H1 (cell line): ENCODE results near the gene DDR2. TPM values are rescaled to one million over a fixed set of nuclear protein-coding genes. Genes with fewer than 3 reads are reported as not detected.

ENCODE experiments used
- EZH2 ChIP-seq: fragments of 200-600 bp; sonication (generic); IDR thresholded peaks from 2 replicates; pipeline ENCODE4 v1.7.1; 2012; ENCODE audit warnings: low read depth, mild to moderate bottlenecking, moderate library complexity, low read length, inconsistent platforms; ENCODE audit not compliant: severe bottlenecking
- NRF1 ChIP-seq: IDR thresholded peaks from 2 replicates; pipeline ENCODE4 v1.6.1; 2011; ENCODE audit warnings: mild to moderate bottlenecking, low read depth, low read length, improper control_type of control experiment
- POLR2AphosphoS5 ChIP-seq: IDR thresholded peaks from 2 replicates; pipeline ENCODE4 v1.6.1; 2011; ENCODE audit warnings: low read depth, low read length
- polyA plus RNA-seq, 7 experiments: library from polyadenylated mRNA; depleted of rRNA in 3 of 7; stranded (reverse) in 5 of 7; unstranded in 2 of 7; fragments of >200 nt in 5 of 7; fragments of 200-250 nt in 2 of 7; gene quantifications; 1 replicate in 5 of 7; 2 replicates in 1 of 7; 4 replicates in 1 of 7; pipeline versions ENCODE4 v1.2.1 to v1.2.3, GENCODE V29; 2011 to 2013; ENCODE audit warnings: missing spikeins in 2 of 7, mixed read lengths in 2 of 7
- total RNA-seq: library from RNA; stranded (reverse); fragmentation: NEBNext Ultra II Directional; extraction: Animal tissue kit (Norgen Biotek cat#: 25700); gene quantifications from 2 replicates; pipeline ENCODE4 v1.2.1, GENCODE V29; 2021

The DDR2 gene
- total and polyA plus RNA-seq, 2 of the 8 experiments (the other 6 are each of a cell fraction or from before 2014, with no cell fraction given), result 1.00 to 2.1 TPM

DNA sequence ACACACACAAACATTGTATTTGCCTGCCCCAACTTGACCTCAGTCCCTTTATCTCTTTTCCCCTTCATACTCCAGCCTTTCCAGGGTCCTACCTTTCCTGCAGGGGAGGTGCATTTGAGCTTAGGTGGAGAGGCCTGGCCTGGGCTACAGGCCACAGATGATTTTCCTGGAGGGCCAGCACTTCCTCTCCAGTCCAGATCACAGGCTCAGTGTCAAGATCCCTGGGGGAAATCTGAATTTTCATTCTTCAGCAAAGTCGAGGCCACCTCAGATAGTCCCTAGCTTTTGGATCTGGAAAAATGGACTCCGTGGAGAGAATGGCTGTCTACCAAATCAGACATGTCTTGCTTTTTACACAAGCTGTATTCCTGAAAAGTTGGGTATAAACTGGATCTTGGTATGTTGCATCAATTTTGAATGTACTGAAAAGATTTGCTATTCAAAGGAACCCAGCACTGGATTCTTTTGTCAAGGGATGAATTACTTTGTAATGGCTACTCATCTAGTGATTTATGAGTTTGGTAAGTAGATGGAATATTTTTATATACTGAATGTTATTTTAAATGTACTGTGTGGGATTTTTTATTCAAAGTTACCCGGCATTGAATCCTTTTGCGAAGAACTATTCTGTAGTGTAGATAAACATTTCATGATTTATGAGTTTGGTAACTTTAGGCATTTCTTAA, 78.7 kb downstream of the DDR2 start (continued):
- TF ChIP-seq EZH2 (no peak), POLR2AphosphoS5 (no peak), NRF1 (no peak)
